HG02759 (cell line): ENCODE measurements around the gene FNBP1L.

Experiments used
- ATAC-seq: cut with Tn5 transposase; IDR thresholded peaks from one replicate; pipeline ENCODE4 v1.9.1; 2021; ENCODE audit warnings: mild to moderate bottlenecking, moderate library complexity; ENCODE audit not compliant: unreplicated experiment

Gene FNBP1L

DNA sequence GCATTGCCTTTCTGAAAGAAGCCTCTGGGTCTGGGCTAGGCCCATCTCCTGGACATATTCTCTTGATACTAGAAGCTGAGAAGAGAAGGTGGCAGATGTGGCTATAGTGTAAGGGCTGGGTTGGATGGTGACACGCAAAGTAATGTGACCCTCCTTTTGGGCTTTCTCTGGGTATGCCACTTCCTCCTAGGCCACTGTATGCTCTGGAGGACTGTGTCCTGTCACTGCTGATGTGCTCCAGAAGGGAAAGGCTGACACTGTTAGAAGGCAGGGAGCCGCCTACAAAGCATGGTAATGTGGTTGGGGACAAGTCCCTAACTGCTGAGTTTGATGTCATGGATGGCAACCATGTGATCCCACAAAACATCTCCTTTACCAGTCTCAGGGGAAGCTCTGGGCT is 121.6 kb downstream of the FNBP1L start:
- no peak for ATAC-seq

DNA sequence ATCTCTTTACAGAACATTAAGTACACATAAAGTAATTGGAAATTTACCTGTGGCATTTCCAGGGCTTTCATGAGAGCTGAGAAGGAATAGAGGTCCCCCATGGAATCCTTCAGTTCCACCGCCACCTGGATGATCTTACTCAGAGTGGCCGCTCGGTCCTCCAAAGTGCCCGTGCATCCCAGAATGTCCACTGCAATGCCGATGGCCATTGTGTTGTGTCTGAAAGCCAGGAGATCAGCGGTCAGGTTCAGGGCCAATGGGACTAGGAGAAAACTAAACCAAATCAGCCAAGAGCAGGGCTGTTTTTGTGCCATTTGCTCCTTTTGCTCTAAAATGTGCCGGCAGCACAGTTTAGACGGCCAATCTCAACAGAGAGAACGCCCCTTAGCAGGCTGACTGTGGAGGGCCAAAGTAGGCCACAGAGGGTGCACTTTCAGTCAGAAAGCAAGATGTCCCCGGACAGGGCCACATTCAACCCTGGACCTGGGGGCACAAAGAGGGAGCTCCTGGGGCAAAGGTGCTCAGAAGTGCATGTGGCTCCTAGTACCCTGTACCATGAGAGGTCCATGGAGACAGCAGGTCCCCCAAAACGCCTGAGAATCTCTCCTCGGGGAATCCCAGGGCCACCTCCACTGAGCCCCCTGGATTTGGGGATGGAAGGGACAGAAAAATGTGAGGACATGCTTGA is 123.8 kb downstream of the FNBP1L start:
- ATAC-seq = no peak

GRCh38 chr1:93573940-93574469 is 126.1 kb downstream of the FNBP1L start:
- no peak for ATAC-seq

DNA sequence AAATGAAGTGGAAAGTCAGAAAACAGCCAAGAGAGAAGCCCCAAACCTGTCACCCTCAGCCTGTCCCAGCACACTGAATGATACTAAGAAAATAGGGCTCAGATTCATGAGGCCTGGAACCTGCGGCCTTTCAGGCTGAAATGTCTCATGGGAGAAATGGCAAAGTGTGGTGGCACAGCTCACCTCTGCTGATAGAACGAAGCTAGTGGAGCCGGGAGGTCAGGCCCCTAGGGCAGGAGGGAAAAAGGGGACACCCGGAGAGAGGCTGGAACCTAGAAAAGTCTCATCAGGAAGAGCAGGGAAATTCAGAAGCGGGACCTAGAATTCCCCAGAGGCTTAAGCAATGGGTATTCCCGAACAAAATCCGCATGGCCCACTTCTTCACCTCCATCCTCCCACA is 126.6 kb downstream of the FNBP1L start:
- ATAC-seq = no peak

- no peak for ATAC-seq
Measured at GRCh38 chr1:93574991-93575390, 127.1 kb downstream of the FNBP1L start.

- no peak for ATAC-seq
Measured at GRCh38 chr1:93575621-93576284, 127.8 kb downstream of the FNBP1L start.

DNA sequence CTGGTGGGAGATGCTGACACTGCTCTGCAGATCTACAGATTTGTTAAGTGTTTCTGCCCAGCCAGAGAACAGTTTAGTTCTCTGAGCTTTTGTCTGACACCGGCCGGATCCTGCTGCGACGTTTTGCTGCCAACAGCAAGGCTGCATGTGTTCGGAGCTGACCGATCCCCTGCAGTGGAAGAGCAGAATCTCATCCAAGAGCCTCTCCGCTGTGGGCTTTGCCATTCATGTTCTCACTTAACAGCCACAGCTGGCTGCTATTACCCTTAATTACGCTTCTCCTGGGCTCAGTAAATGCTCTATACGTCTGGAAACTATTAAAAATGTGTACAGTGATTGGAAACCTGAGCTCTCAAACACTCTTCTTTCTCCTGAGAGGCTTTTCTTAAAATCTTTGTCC is 128.4 kb downstream of the FNBP1L start:
- no peak for ATAC-seq

- ATAC-seq = no peak
Measured at GRCh38 chr1:93576746-93577145, 128.8 kb downstream of the FNBP1L start.

DNA sequence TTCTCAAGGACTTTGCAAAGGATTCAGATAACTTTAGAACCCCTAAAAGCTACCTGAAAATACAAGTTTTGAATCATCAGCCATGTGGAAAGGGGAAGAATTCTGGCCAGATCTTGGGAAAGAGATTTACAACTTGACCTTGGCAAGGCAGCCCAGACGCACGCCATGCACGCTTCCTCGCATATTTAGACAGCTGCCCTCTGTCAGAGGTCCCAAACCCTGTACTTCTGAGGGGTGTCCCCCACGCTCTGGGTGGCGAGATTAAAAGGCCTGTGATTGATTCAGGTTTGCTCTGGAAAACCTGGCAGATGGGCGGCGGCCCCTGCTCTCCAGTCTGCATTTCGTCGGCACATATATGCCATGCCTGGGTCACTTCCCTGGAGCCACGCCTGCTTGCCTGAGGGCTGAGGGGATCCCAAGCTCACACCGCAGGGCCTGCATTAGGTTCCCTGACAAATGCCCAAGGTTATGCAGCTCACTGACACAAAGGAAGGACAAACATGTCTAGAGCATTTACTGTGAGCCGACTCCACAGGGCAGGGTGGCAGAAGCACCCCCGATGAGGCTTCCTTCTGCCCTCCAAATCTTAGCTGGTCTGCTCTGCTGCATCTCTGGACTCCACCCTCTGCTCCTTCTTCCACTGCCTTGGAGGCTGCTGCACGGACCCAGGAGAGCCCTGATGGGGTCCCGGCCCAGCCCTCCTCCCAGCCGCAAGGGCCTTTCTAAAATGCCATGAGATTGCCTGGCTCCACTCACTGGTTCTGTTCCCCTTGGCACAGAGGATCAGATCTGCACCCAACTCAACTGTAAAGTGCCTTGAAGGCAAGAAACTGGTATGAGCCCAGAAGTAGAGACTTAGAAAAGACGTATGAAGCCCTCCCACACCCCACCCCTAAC is 129.9 kb downstream of the FNBP1L start:
- ATAC-seq = no peak

DNA sequence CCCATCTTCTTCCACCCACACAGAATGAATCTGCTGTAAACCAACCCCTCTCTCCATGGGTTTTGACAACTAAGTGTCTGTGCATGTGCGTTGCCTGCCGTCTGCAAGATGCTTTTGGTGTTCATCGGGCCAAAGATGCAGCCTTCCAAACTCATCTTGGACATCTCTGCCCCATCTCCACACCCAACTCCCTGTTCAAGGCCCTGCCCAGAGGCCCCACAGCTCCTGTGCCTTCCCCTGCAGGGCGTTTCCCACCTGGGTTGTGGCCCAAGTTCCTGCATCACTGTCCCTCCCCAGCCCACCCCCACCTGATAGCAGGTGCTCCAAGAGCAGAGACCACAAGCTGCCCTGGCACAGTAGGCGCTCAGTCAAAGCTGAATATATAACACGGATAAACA is 130.5 kb downstream of the FNBP1L start:
- no peak for ATAC-seq

DNA sequence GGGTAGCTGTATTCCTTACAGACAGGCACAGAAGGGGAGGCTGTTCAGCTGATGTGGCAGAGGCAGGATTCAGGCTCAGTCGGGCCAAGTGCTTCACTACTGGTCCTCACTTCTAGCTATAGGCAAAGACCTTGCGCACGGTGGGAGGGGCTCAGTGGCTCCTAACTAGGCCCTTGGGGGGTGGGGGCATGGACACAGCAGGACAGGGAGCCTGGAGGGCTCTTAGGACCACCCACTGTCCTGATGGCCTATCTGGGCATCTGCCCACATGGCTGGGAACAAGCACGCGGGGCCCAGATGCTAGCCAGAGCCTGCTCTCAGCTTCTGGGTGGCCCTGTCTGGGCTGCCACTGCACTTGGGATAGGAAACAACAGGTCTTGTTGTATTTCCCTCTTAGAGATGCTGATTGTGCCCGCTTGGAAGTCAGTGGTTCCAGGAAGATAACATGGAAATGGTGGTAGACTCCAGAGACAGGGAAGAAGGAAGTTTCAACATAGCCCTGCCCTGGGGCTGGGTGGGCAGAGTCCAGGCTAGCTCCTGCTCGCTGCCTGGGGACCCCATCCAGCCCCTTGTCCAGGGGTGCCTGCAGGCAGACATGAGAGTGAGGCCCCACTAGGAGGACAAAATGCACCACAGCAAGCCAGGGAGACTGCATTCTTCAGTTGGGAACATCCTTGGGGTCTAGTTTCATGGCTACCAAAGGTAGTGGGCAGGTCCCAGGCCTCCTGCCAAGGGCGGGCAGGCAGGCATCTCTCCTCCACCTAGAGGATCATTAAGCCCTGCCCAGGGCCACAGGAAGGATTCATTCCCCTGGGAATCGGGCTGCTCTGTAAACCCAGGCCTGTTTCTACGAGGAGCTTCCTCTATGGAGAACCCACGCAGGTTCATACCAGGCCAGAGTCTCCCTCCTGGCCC is 131.2 kb downstream of the FNBP1L start:
- no peak for ATAC-seq

DNA sequence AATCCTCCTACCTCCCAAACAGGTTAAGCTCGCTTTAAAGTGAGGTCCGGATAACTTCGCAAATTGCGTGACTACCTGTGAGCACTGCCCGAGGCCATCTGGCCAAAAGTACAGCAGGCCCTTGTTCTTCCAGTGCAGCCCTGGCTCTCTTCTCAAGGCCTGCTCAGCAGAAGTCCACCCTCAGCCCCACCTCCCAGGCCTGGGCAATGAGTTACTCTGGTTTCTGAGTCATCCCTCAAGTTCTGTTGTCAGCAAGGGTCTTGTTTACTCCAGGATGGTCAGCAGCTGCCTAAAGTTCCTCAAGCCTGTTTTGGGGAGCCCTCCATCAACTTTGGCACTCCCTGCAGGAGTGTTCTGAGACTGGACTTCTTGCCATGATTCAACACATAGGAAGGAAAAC is 132.0 kb downstream of the FNBP1L start:
- no peak for ATAC-seq

GRCh38 chr1:93581917-93582850 is 134.3 kb downstream of the FNBP1L start:
- no peak for ATAC-seq

- ATAC-seq = no peak
Measured at GRCh38 chr1:93584261-93585003, 136.5 kb downstream of the FNBP1L start.

GRCh38 chr1:93585059-93585966 is 137.4 kb downstream of the FNBP1L start:
- no peak for ATAC-seq

DNA sequence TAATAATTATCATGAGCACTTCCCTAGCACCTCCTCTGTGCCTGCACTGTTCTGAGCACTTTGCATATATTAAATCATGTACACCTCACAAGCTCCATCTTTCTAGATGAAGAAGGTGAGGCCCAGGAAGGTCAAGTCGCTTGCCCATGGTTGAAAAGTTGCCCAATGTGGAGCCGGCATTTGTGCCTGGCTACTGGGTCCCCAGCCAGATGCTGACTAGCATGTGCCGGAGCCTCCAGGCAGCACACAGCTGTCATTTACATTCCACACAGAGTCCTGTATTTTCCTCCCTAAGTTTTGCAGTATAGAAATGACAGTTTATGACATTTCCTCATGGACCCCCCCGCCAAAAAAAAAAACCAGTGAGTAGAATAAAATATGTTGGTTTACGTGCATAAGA is 139.4 kb downstream of the FNBP1L start:
- no peak for ATAC-seq

DNA sequence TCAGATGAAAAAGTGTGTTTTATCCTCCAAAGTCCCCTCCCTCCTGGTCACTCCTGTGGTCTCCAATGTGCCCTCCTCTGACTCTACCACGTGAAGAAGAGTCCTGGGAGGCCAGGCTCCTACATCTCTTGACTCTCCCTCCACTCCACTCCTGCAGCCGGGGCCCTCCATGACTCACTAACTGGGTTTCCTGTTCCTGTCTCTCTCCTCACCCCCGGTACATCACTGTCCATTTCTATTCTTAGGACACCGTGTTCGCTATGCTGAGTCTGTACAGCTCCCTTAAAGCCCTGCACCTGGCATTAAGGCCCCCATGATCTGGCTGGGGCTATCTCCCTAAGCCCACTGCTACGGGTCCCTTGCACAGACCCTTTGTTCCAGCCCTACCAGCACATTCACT is 140.3 kb downstream of the FNBP1L start:
- no peak for ATAC-seq

- no peak for ATAC-seq
Measured at GRCh38 chr1:93588955-93589354, 141.0 kb downstream of the FNBP1L start.
